A549 (cell line): ENCODE data around the gene RNF214.
"Not testable (repeated sequence)": the region's sequence is repeated elsewhere in the genome, so short reads cannot be mapped to it uniquely, and the experiment has no call there.

Experiments
- HDAC2 ChIP-seq: fragments of 200-600 bp; sonication (generic); IDR thresholded peaks from 2 replicates; pipeline ENCODE4 v1.6.1; 2016
- JUN ChIP-seq, 2 experiments: fragments of >200 bp; sonication (Bioruptor Twin); formaldehyde crosslinking; IDR thresholded peaks; 2 replicates in 1 of 2; 3 replicates in 1 of 2; pipeline ENCODE4 v1.6.1; 2016 to 2017
- JUNB ChIP-seq: fragments of >200 bp; sonication (Bioruptor Twin); formaldehyde crosslinking; IDR thresholded peaks from 2 replicates; pipeline ENCODE4 v1.6.1; 2016
- RFX5 ChIP-seq: fragments of 450-650 bp; IDR thresholded peaks from 2 replicates; pipeline ENCODE4 v1.7.1; 2014; ENCODE audit warnings: antibody characterized with exemption, mild to moderate bottlenecking, moderate library complexity
- TF ChIP-seq, protein P1 (sequence below): fragments of >200 bp; sonication (Bioruptor Twin); formaldehyde crosslinking; IDR thresholded peaks from 3 replicates; pipeline ENCODE4 v1.5.1; 2016
- TF ChIP-seq, protein P2 (sequence below): fragments of 250-450 bp; sonication (Bioruptor Pico); IDR thresholded peaks from 2 replicates; pipeline ENCODE4 v1.5.0; 2021; ENCODE audit warnings: mild to moderate bottlenecking, moderate library complexity, borderline replicate concordance
- TF ChIP-seq, protein P3 (sequence below): fragments of >200 bp; sonication (Bioruptor Twin); formaldehyde crosslinking; IDR thresholded peaks from 2 replicates; pipeline ENCODE4 v1.6.1; 2016
- TF ChIP-seq, protein P4 (sequence below): IDR thresholded peaks from 2 replicates; pipeline ENCODE4 v1.6.1; 2012; ENCODE audit warnings: low read depth, borderline replicate concordance

DNA sequence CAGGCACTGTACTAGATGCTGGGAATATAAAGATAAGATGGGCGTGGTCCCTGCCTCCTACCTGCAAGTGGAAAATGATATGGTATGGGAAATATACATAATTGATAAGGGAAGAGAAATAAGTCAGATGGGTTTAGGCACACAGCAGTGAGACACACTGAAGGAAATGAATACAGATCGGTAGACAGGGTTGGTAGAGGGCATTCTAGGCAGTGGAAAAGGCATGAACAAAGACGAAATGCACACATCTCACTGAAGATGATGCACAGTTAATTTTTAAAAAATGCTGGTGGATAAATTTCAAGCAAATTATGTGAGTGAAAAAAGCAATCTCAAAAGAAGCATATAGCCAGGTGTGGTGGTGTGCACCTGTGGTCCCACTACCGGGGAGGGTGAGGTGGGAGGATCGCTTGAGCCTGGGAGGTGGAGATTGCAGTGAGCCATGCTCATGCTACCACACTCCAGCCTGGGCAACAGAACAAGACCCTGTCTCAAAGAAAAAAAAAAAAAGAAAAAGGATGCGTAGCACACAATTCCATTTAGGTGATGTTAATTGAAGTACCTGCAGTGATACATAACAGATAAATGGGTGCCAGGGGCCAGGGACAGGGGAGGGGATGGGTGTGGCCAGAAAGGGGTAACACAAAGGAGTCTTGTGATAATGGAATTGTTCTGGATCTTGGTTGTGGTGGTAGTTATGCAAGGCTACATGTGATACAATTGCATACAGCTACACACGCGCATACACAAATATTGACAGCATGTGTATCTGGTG, 22.9 kb upstream of the RNF214 start:
- TF ChIP-seq, protein P1, sequence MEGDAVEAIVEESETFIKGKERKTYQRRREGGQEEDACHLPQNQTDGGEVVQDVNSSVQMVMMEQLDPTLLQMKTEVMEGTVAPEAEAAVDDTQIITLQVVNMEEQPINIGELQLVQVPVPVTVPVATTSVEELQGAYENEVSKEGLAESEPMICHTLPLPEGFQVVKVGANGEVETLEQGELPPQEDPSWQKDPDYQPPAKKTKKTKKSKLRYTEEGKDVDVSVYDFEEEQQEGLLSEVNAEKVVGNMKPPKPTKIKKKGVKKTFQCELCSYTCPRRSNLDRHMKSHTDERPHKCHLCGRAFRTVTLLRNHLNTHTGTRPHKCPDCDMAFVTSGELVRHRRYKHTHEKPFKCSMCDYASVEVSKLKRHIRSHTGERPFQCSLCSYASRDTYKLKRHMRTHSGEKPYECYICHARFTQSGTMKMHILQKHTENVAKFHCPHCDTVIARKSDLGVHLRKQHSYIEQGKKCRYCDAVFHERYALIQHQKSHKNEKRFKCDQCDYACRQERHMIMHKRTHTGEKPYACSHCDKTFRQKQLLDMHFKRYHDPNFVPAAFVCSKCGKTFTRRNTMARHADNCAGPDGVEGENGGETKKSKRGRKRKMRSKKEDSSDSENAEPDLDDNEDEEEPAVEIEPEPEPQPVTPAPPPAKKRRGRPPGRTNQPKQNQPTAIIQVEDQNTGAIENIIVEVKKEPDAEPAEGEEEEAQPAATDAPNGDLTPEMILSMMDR = not testable (repeated sequence)
- TF ChIP-seq RFX5; JUNB; JUN (IDR thresholded peaks at IDR 0.05); HDAC2: not testable (repeated sequence)
- TF ChIP-seq, protein P2, sequence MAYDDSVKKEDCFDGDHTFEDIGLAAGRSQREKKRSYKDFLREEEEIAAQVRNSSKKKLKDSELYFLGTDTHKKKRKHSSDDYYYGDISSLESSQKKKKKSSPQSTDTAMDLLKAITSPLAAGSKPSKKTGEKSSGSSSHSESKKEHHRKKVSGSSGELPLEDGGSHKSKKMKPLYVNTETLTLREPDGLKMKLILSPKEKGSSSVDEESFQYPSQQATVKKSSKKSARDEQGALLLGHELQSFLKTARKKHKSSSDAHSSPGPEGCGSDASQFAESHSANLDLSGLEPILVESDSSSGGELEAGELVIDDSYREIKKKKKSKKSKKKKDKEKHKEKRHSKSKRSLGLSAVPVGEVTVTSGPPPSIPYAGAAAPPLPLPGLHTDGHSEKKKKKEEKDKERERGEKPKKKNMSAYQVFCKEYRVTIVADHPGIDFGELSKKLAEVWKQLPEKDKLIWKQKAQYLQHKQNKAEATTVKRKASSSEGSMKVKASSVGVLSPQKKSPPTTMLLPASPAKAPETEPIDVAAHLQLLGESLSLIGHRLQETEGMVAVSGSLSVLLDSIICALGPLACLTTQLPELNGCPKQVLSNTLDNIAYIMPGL = not testable (repeated sequence)
- TF ChIP-seq, protein P3, sequence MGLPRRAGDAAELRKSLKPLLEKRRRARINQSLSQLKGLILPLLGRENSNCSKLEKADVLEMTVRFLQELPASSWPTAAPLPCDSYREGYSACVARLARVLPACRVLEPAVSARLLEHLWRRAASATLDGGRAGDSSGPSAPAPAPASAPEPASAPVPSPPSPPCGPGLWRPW = not testable (repeated sequence)
- TF ChIP-seq, protein P4, sequence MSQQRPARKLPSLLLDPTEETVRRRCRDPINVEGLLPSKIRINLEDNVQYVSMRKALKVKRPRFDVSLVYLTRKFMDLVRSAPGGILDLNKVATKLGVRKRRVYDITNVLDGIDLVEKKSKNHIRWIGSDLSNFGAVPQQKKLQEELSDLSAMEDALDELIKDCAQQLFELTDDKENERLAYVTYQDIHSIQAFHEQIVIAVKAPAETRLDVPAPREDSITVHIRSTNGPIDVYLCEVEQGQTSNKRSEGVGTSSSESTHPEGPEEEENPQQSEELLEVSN = not testable (repeated sequence)
